B cell (primary cell): ENCODE measurements around the gene BTNL9.

Experiments
- CTCF ChIP-seq: fragments of 200-600 bp; IDR thresholded peaks from one replicate; pipeline ENCODE4 v1.8.0; 2022; ENCODE audit warnings: antibody characterized with exemption, mild to moderate bottlenecking
- EZH2 ChIP-seq: IDR thresholded peaks from 2 replicates; pipeline ENCODE4 v1.6.1; 2012; ENCODE audit warnings: borderline replicate concordance, low read depth, mild to moderate bottlenecking, moderate library complexity, low read length; ENCODE audit not compliant: insufficient read depth, poor library complexity, severe bottlenecking

- TF ChIP-seq CTCF (no peak), EZH2 (no peak)
Measured at GRCh38 chr5:181045316-181045715, 5.2 kb downstream of the BTNL9 start.
